AG04450 (cell line): Measurements from ENCODE around the gene AP1B1. TPM values are rescaled to one million over a fixed set of nuclear protein-coding genes. Genes with fewer than 3 reads are reported as not detected.

Experiments
- CTCF ChIA-PET: fragments of 300-600, 350-600 bp; formaldehyde crosslinking; extraction: SDS; loops from one replicate; lab custom pipeline; 2022; ENCODE audit warnings: antibody characterized with exemption, inconsistent platforms; lab: Charles Lee
- POLR2A ChIA-PET: fragments of 350-600 bp; formaldehyde crosslinking; extraction: SDS; loops from one replicate; lab custom pipeline; 2021; ENCODE audit warnings: antibody characterized with exemption, inconsistent platforms; lab: Yijun Ruan, JAX
- DNase-seq: peaks from one replicate; pipeline ENCODE4 v3.0.0-alpha.2; 2011; ENCODE audit warnings: low read depth, low spot score
- H3K27ac ChIP-seq: one replicate; pipeline ENCODE4 v1.5.1; 2012; ENCODE audit warnings: low read depth, low read length, control low read depth
- H3K27me3 ChIP-seq: one replicate; pipeline ENCODE4 v1.6.0; 2012; ENCODE audit warnings: low read length; ENCODE audit not compliant: control insufficient read depth, insufficient read depth
- H3K4me3 ChIP-seq: 2 replicates; pipeline ENCODE4 v1.5.1; 2011; ENCODE audit warnings: mild to moderate bottlenecking, low read depth, low read length, control low read depth
- H3K9me3 ChIP-seq: 2 replicates; pipeline ENCODE4 v1.5.1; 2012; ENCODE audit warnings: low read length; ENCODE audit not compliant: control insufficient read depth, insufficient read depth
- polyA plus RNA-seq: library from polyadenylated mRNA; depleted of rRNA; stranded (reverse); fragments of >200 nt; gene quantifications from 2 replicates; pipeline ENCODE4 v1.2.3, GENCODE V29; 2011
- TF ChIP-seq, protein P1 (sequence below): IDR thresholded peaks from 2 replicates; pipeline ENCODE4 v1.5.1; 2011; ENCODE audit warnings: low read depth, low read length, control low read depth, inconsistent platforms

Gene AP1B1
- polyA plus RNA-seq, 1 experiment, result 54.1 TPM

DNA sequence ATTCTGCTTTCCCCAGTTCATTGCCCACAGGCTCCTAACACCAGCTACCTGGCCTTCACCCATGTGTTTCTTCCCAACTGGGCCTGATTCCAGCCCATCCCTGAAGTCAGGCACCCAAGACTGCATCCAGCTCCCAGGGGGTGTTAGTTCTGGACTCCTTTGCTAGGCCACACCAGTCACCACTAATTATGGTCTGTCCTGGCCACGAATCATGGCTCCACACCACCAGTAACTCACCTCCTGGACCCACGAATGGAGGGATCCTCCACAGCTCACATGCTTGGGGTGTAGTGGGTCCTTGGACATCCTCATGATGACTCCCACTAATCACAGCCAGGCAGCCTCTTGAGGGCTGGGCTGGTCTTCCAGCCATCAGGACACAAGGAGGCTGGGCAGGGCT, 69.3 kb downstream of the AP1B1 start:
- H3K9me3 ChIP-seq, result peaks cover 4% of the 10 kb centered on the region; the same call in 1 of the 2 replicates
- no peak overlapping the region for H3K27ac ChIP-seq
- H3K27me3 ChIP-seq, result peaks cover 27% of the 10 kb centered on the region
- ChIA-PET POLR2A (no interaction called here), CTCF (interaction anchor here (1.4 kb wide), 1 partner anchor 40 kb away, joined by 3 read pairs; no protein-coding TSS in a partner anchor)
- no peak overlapping the region for H3K4me3 ChIP-seq
- no peak for DNase-seq
- TF ChIP-seq, protein P1, sequence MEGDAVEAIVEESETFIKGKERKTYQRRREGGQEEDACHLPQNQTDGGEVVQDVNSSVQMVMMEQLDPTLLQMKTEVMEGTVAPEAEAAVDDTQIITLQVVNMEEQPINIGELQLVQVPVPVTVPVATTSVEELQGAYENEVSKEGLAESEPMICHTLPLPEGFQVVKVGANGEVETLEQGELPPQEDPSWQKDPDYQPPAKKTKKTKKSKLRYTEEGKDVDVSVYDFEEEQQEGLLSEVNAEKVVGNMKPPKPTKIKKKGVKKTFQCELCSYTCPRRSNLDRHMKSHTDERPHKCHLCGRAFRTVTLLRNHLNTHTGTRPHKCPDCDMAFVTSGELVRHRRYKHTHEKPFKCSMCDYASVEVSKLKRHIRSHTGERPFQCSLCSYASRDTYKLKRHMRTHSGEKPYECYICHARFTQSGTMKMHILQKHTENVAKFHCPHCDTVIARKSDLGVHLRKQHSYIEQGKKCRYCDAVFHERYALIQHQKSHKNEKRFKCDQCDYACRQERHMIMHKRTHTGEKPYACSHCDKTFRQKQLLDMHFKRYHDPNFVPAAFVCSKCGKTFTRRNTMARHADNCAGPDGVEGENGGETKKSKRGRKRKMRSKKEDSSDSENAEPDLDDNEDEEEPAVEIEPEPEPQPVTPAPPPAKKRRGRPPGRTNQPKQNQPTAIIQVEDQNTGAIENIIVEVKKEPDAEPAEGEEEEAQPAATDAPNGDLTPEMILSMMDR, result no peak

DNA sequence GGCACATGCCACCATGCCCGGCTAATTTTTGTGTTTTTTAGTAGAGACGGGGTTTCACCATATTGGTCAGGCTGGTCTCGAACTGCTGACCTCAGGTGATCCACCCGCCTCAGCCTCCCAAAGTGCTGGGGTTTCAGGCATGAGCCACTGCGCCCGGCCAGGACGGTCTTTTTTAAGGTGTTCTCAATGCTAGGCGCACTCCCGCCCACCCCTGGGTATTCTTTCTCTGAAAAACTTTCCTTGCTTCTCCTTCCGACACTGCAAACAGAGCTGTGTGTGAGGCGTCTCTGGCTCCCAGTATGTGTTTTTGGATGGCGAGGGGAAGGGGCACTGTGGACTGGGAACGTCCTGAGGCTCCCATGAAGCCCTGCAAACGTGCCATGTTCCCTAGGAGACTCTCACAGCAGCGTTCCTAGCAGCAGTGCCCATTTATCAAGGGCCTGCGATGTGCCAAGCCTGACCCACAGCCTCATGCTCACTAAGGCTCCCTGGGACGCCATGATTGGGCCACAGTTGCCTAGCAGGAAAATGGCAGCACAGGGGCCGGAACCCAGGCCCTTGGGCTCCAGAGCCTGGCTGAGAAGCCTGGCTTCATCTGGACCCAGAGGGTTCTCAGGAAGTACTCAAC, 70.4 kb downstream of the AP1B1 start:
- ChIA-PET CTCF (interaction anchor here (0.6 to 1.4 kb wide), 2 partner anchors 41 to 236 kb away, joined by 3 to 5 read pairs; partner anchors contain the start of gene THOC5), POLR2A (no interaction called here)
- Histone ChIP-seq H3K9me3 (peaks cover 9% of the 10 kb centered on the region; the same call in 1 of the 2 replicates), H3K4me3 (no peak overlapping the region), H3K27ac (no peak overlapping the region), H3K27me3 (peaks cover 36% of the 10 kb centered on the region)
- TF ChIP-seq, protein P1, result no peak
- DNase-seq, result no peak

DNA sequence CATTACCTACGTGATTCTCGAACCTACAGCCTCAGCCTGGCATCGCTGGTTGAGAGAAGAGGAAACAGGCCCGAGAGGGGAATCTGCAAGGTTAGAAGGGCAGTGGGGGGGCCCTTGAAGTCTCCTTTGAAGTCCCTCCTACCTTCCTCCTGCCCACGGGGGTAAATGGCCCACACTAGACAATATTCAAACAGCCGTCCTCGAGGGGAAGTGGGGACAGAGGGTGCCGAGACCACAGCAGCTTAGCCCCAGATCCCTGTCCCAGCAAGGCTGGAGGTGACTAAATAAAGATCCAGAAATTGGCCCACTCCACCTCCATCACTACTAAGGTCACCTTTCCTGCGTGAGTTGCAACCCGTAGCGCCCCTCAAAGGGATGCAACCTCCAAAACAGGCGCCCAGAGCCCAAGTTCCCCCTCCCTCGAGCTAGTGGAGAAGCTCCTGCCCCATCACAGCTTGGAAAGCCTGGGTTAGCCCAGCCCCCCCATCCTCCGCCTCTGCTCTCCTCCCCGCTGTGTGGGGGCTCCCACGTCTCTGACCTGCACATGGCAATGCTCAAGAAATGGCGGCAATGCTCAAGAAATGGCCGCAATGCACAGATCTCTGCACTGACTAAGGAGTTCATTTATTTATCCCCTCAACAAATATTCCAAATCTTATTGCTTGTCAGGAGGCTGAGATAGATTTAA, 72.1 kb downstream of the AP1B1 start:
- POLR2A ChIA-PET, result interaction anchor here (1.1 kb wide), 1 partner anchor 9 kb away, joined by 3 read pairs; no protein-coding TSS in a partner anchor

DNA sequence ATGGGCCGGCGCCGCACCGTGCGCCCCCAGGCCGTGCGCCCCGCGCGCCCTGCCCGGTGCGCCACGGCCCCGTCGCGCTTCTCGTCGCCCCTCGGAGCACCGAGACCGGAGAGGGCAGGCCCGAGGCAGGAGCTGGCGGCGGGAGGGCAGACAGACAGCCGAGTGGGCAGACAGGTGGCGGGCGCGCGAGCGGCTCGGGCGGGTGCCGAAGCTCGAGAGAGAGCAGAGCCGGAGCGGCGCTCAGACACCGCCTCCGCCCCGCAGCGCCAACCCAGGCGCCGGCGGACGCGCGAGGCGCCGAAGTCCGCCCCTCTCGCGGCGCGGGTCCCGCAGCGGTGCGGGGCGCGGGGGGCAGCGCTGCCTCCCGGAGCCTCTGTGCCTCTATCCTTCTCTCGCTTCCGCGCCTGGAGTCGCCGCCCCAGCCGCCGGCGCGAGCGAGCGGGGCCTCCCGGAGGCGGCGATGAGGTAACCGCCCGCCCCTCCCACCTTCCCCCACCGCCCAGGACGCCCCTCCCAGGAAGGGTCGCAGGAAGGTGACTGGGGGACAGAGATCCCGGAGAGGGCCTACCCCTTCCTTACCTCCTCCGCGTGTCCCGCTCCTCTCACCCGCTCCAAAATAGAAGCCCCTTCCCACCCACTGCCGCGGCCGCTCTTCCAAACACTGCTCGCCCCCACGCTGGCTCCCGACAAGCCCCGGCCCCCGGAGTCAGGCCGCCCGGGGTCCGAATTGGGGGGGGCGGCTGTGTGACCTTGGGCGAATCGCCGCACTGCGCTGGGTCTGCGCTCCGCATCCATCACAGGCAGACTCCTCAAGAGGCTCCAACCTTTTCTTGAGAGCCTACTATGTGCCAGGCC, 72.9 kb downstream of the AP1B1 start, which contains the start of gene RASL10A:
Gene RASL10A, minus strand, starts transcription at position 412 of the 855 bp plus-strand sequence. CDS start 451 bp downstream, outside the sequence.
- Histone ChIP-seq H3K27ac (no peak within 1 kb of the TSS), H3K4me3 (no peak within 1 kb of the TSS; the same call in 1 of the 2 replicates), H3K27me3 (peaks cover 36% of the 10 kb centered on the region), H3K9me3 (peaks cover 9% of the 10 kb centered on the region; the same call in 1 of the 2 replicates)
- POLR2A ChIA-PET, result no interaction called here
- DNase-seq, result no peak
- TF ChIP-seq, protein P1, result no peak
- CTCF ChIA-PET, result no interaction called here

More for the DNA sequence above, 72.1 kb downstream of the AP1B1 start:
- DNase-seq, result no peak
- Histone ChIP-seq H3K27me3 (peaks cover 36% of the 10 kb centered on the region), H3K27ac (no peak overlapping the region), H3K4me3 (no peak overlapping the region), H3K9me3 (peaks cover 9% of the 10 kb centered on the region; the same call in 1 of the 2 replicates)
- CTCF ChIA-PET, result interaction anchor here (0.7 kb wide), 1 partner anchor 908 kb away, joined by 3 read pairs; no protein-coding TSS in a partner anchor
- TF ChIP-seq, protein P1, result no peak
